Immature natural killer cell (primary cell): Measurements from ENCODE around the gene USP11. TPM values are rescaled to one million over a fixed set of nuclear protein-coding genes. Genes with fewer than 3 reads are reported as not detected.

Source experiments
- DNase-seq, 3 donors: peaks; one replicate each; pipeline ENCODE4 v3.0.0; 2022; ENCODE audit warnings: mixed read lengths in 1 of 3
- H3K27ac Mint-ChIP-seq, 6 donors: one replicate each; pipeline ENCODE4 v1.8.0; 2020; ENCODE audit warnings: mixed read lengths in 6 of 6, mild to moderate bottlenecking in 5 of 6, inconsistent platforms in 4 of 6, moderate library complexity in 3 of 6
- H3K27me3 Mint-ChIP-seq, 3 donors: one replicate each; pipeline ENCODE4 v1.8.0; 2020 to 2021; ENCODE audit warnings: low read depth in 3 of 3, mild to moderate bottlenecking in 3 of 3, mixed read lengths in 3 of 3, moderate library complexity in 3 of 3, inconsistent platforms in 1 of 3
- H3K36me3 Mint-ChIP-seq, 3 donors: one replicate each; pipeline ENCODE4 v1.8.0; 2020; ENCODE audit warnings: mixed read lengths in 3 of 3, inconsistent platforms in 2 of 3, mild to moderate bottlenecking in 2 of 3
- H3K4me1 Mint-ChIP-seq, 2 donors: one replicate each; pipeline ENCODE4 v1.8.0; 2020; ENCODE audit warnings: inconsistent platforms in 2 of 2, mild to moderate bottlenecking in 2 of 2, mixed read lengths in 2 of 2, moderate library complexity in 1 of 2
- H3K4me3 Mint-ChIP-seq, 5 donors: one replicate each; pipeline ENCODE4 v1.8.0; 2020; ENCODE audit warnings: mild to moderate bottlenecking in 5 of 5, mixed read lengths in 5 of 5, inconsistent platforms in 3 of 5, moderate library complexity in 3 of 5
- H3K9me3 Mint-ChIP-seq, 6 donors: one replicate each; pipeline ENCODE4 v1.8.0; 2020; ENCODE audit warnings: mild to moderate bottlenecking in 6 of 6, mixed read lengths in 6 of 6, inconsistent platforms in 4 of 6, moderate library complexity in 3 of 6
- polyA plus RNA-seq, 3 donors: library from polyadenylated mRNA; unstranded; fragments of 300-500 nt; fragmentation: Illumina TruSeq; gene quantifications; one replicate each; pipeline ENCODE4 v1.2.3, GENCODE V29; 2021

The USP11 gene
- polyA plus RNA-seq, 3 donors from 2014 or later = 70.8 to 112 (median 96.5) TPM

GRCh38 chrX:47297874-47298273 lies 65.1 kb downstream of the USP11 start:
- H3K27ac Mint-ChIP-seq = no peak overlapping the region
- H3K4me1 Mint-ChIP-seq = no peaks in the 10 kb centered on the region
- no peak overlapping the region for H3K4me3 Mint-ChIP-seq
- H3K9me3 Mint-ChIP-seq = no peaks in the 10 kb centered on the region
- no peak for DNase-seq
- no peaks in the 10 kb centered on the region for H3K36me3 Mint-ChIP-seq
- peaks cover 0 to 7% (median 2%) of the 10 kb centered on the region in 3 donors for H3K27me3 Mint-ChIP-seq

Other genes with a start within 250 kb of the USP11 start
- gene RGN, start 154.6 kb upstream of the USP11 start, polyA plus RNA-seq = not detected
- 100 to 1,000 TPM; 124 to 208 (median 151) TPM for gene NDUFB11, start 88.3 kb upstream of the USP11 start, polyA plus RNA-seq
- gene RBM10, start 87.8 kb upstream of the USP11 start, polyA plus RNA-seq = 10 to 100 TPM; 15.1 to 34.1 (median 18.0) TPM
- 100 to 1,000 TPM; 146 to 205 (median 167) TPM for gene UBA1, start 39.2 kb upstream of the USP11 start, polyA plus RNA-seq
- gene CDK16, start 14.3 kb upstream of the USP11 start, polyA plus RNA-seq = 10 to 100 TPM in 1 of 3 donors, 1 to 10 TPM in 2; 3.0 to 16.6 (median 4.7) TPM
- gene ZNF157, start 137.6 kb downstream of the USP11 start, polyA plus RNA-seq = not detected